HepG2 (cell line): ENCODE measurements around the gene ZDHHC7. TPM values are rescaled to one million over a fixed set of nuclear protein-coding genes. Genes with fewer than 3 reads are reported as not detected.

Experiments used
- ARHGAP35 ChIP-seq: sonication (generic); formaldehyde crosslinking; IDR thresholded peaks from 2 replicates; pipeline ENCODE4 v1.9.0; 2022; ENCODE audit warnings: mild to moderate bottlenecking, inconsistent platforms, moderate library complexity, missing genetic modification reagents, borderline replicate concordance
- CTCF ChIP-seq: sonication (generic); formaldehyde crosslinking; IDR thresholded peaks from 2 replicates; pipeline ENCODE4 v1.5.0; 2020; ENCODE audit warnings: mild to moderate bottlenecking, missing genetic modification reagents, moderate library complexity
- DZIP1 ChIP-seq: sonication (generic); formaldehyde crosslinking; IDR thresholded peaks from 2 replicates; pipeline ENCODE4 v1.5.0; 2020; ENCODE audit warnings: mild to moderate bottlenecking, missing genetic modification reagents
- GPN1 ChIP-seq: sonication (generic); formaldehyde crosslinking; IDR thresholded peaks from 2 replicates; pipeline ENCODE4 v1.5.1; 2020; ENCODE audit warnings: missing genetic modification reagents, borderline replicate concordance
- IKZF4 ChIP-seq: sonication (generic); formaldehyde crosslinking; IDR thresholded peaks from 2 replicates; pipeline ENCODE4 v1.5.1; 2020; ENCODE audit warnings: borderline replicate concordance, mild to moderate bottlenecking, low read depth, missing genetic modification reagents; ENCODE audit errors: not compliant biosample characterization
- ISX ChIP-seq: sonication (generic); formaldehyde crosslinking; conservative IDR thresholded peaks from 2 replicates; pipeline ENCODE4 v1.5.0; 2020; ENCODE audit warnings: missing genetic modification reagents
- RBFOX2 ChIP-seq: fragments of 200-400 bp; formaldehyde crosslinking; IDR thresholded peaks from 2 replicates; pipeline ENCODE4 v1.6.1; 2017; ENCODE audit warnings: low read depth, mild to moderate bottlenecking, low read length
- RBM22 ChIP-seq: fragments of 200-400 bp; formaldehyde crosslinking; optimal IDR thresholded peaks from 2 replicates; pipeline ENCODE3; 2017; ENCODE audit warnings: mild to moderate bottlenecking, low read length, moderate library complexity
- SP2 ChIP-seq: sonication (generic); formaldehyde crosslinking; IDR thresholded peaks from 2 replicates; pipeline ENCODE4 v1.5.1; 2020; ENCODE audit warnings: mild to moderate bottlenecking, missing genetic modification reagents
- TBP ChIP-seq: sonication (generic); formaldehyde crosslinking; IDR thresholded peaks from 2 replicates; pipeline ENCODE4 v1.5.0; 2020; ENCODE audit warnings: missing genetic modification reagents
- TOE1 ChIP-seq: sonication (generic); formaldehyde crosslinking; IDR thresholded peaks from 2 replicates; pipeline ENCODE4 v1.4.0; 2020; ENCODE audit warnings: mild to moderate bottlenecking, missing genetic modification reagents
- ZBTB40 ChIP-seq, 2 experiments: fragments of 450-650 bp in 1 of 2; sonication (generic) in 1 of 2; formaldehyde crosslinking in 1 of 2; IDR thresholded peaks; 2 replicates each; pipeline versions ENCODE4 v1.6.1 to v1.8.0; 2016 to 2022; ENCODE audit warnings: antibody characterized with exemption in 1 of 2, mild to moderate bottlenecking in 1 of 2, missing genetic modification reagents in 1 of 2
- ZIK1 ChIP-seq: sonication (generic); formaldehyde crosslinking; IDR thresholded peaks from 2 replicates; pipeline ENCODE4 v1.5.0; 2020; ENCODE audit warnings: mild to moderate bottlenecking, low read depth, missing genetic modification reagents, borderline replicate concordance
- ZNF253 ChIP-seq: sonication (generic); formaldehyde crosslinking; IDR thresholded peaks from 2 replicates; pipeline ENCODE4 v1.8.0; 2022; ENCODE audit warnings: mild to moderate bottlenecking, missing genetic modification reagents, borderline replicate concordance
- ZNF460 ChIP-seq: sonication (generic); formaldehyde crosslinking; IDR thresholded peaks from 2 replicates; pipeline ENCODE4 v1.5.1; 2020; ENCODE audit warnings: missing genetic modification reagents, mild to moderate bottlenecking, borderline replicate concordance
- ZNF558 ChIP-seq: sonication (generic); formaldehyde crosslinking; IDR thresholded peaks from 2 replicates; pipeline ENCODE4 v1.9.0; 2022; ENCODE audit warnings: mild to moderate bottlenecking, missing genetic modification reagents, borderline replicate concordance
- polyA plus RNA-seq, 8 experiments: library from polyadenylated mRNA; depleted of rRNA in 3 of 8; stranded (reverse) in 7 of 8; unstranded in 1 of 8; fragments of >200 nt; fragmentation: Illumina TruSeq in 4 of 8; extraction: Trizol in 4 of 8; gene quantifications; 2 replicates each; pipeline versions ENCODE4 v1.2.1 to v1.2.3, GENCODE V29; 2011 to 2016; ENCODE audit warnings: low read depth in 4 of 8, missing spikeins in 1 of 8, mixed read lengths in 1 of 8; ENCODE audit not compliant: insufficient read depth in 1 of 8
- total RNA-seq, 5 experiments: library from RNA; depleted of rRNA; stranded (reverse); fragments of >200 nt; fragmentation: Illumina TruSeq; extraction: Trizol; gene quantifications; 2 replicates each; pipeline ENCODE4 v1.2.3, GENCODE V29; 2016; ENCODE audit warnings: low read depth in 1 of 5

ZDHHC7 gene
- total and polyA plus RNA-seq, 2 of the 13 experiments (the other 11 are each of a cell fraction or from before 2014, with no cell fraction given): 46.8 to 67.6 TPM

GRCh38 chr16:85056211-85056748, 44.9 kb upstream of the ZDHHC7 start (continued):
- TF ChIP-seq DZIP1 (CRISPR knock-in tag) (no peak), TBP (no peak), ZIK1 (CRISPR knock-in tag) (no peak), ZNF460 (CRISPR knock-in tag) (no peak), TOE1 (CRISPR knock-in tag) (no peak), RBM22 (no peak), CTCF (peak; percentile 56), RBFOX2 (no peak), ZNF558 (CRISPR knock-in tag) (0 out of 2 replicates have a peak, but pooled peaks have one; percentile 7), SP2 (no peak), GPN1 (CRISPR knock-in tag) (no peak), ZBTB40 (IDR thresholded peaks at IDR 0.05) (no peak), ZBTB40 (CRISPR knock-in tag; IDR thresholded peaks at IDR 0.05) (no peak), ZNF253 (CRISPR knock-in tag) (no peak), ARHGAP35 (no peak), ISX (CRISPR knock-in tag) (no peak), IKZF4 (CRISPR knock-in tag) (no peak)
